M059J (cell line): ENCODE data around the gene FIGLA. TPM values are rescaled to one million over a fixed set of nuclear protein-coding genes. Genes with fewer than 3 reads are reported as not detected.

ENCODE experiments used
- DNase-seq: peaks from one replicate; pipeline ENCODE4 v3.0.0-alpha.2; 2012; ENCODE audit warnings: low read depth
- total RNA-seq: library from RNA; depleted of rRNA; stranded (reverse); fragments of >200 nt; shearing (Covaris generic); gene quantifications from 2 replicates; pipeline ENCODE4 v1.2.3, GENCODE V29; 2014

The FIGLA gene
- total RNA-seq, 1 experiment from 2014 or later: not detected

GRCh38 chr2:70775141-70775540, 15.3 kb downstream of the FIGLA start:
- DNase-seq: no peak

- no peak for DNase-seq
These were observed 17.8 kb downstream of the FIGLA start for GRCh38 chr2:70772486-70773155.

GRCh38 chr2:70771446-70771845, 19.0 kb downstream of the FIGLA start:
- DNase-seq: no peak

- no peak for DNase-seq
These were observed 21.0 kb downstream of the FIGLA start for GRCh38 chr2:70769450-70769849.

GRCh38 chr2:70768590-70769085, 21.8 kb downstream of the FIGLA start:
- no peak for DNase-seq

GRCh38 chr2:70767699-70768589, 22.5 kb downstream of the FIGLA start, which contains the start of gene ADD2:
Gene ADD2 (minus strand): TSS chr2:70768200. CDS start chr2:70706408, 61,792 bp downstream.
- peak; percentile 54 for DNase-seq

GRCh38 chr2:70767079-70767698, 23.3 kb downstream of the FIGLA start:
- DNase-seq: no peak

GRCh38 chr2:70766357-70767078, 23.9 kb downstream of the FIGLA start:
- DNase-seq: no peak

- DNase-seq: no peak
These were observed 24.9 kb downstream of the FIGLA start for GRCh38 chr2:70765507-70765906.

GRCh38 chr2:70759446-70759845, 31.0 kb downstream of the FIGLA start:
- DNase-seq: no peak

- DNase-seq: no peak
These were observed 32.5 kb downstream of the FIGLA start for GRCh38 chr2:70757966-70758365.

GRCh38 chr2:70757360-70757759, 33.1 kb downstream of the FIGLA start:
- DNase-seq: no peak

GRCh38 chr2:70756128-70756527, 34.3 kb downstream of the FIGLA start:
- DNase-seq: no peak

GRCh38 chr2:70753902-70754301, 36.5 kb downstream of the FIGLA start:
- no peak for DNase-seq

GRCh38 chr2:70753031-70753430, 37.4 kb downstream of the FIGLA start:
- DNase-seq: no peak

GRCh38 chr2:70752396-70752795, 38.0 kb downstream of the FIGLA start:
- no peak for DNase-seq

GRCh38 chr2:70751881-70752280, 38.6 kb downstream of the FIGLA start:
- DNase-seq: no peak

GRCh38 chr2:70750320-70750719, 40.1 kb downstream of the FIGLA start:
- peak; percentile 11 for DNase-seq

- DNase-seq: no peak
These were observed 42.2 kb downstream of the FIGLA start for GRCh38 chr2:70748002-70748784.

GRCh38 chr2:70747284-70747683, 43.2 kb downstream of the FIGLA start:
- DNase-seq: no peak
